ENCODE data around the gene BIRC5.

The BIRC5 gene

DNA sequence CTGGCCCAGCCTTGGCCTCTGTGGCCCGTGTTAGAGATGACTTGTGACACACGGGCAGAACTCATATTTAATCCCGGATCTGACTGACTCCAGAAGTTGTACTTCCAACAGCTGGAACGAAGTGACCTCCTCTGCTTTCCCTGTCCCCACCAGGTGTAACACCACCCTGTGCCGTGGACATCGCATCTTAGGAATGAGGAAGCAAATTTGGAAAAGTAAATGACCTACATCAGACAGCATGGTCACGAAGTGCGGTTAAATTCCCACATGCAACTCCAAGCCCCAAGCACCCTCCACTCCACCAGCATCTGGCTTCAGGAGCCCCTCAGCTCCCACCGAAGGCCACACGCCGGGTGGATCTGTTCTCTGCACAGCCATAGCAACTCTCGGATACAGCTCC lies 30.1 kb upstream of the BIRC5 start:
- DNase-seq (ENCODE audit: low read depth in 2 of 2): no peak

DNA sequence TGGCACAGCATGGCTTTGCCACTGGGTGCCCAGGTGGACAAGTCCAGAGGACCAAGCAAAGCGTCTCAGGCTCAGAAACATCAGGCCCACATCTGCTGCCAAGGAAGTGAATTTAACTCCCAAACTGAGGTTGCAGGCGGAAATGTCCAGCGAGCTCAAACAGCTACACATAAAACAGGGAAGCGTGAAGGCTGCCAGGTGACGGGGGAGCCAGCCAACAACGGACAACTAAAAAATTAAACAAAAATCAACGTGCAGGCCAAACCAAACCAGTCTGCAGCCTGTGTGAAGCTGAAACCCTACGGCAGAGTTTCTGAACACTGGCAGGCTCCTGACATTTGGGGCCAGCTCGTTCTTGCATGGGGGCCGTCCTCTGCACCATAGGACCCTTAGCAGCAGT lies 29.7 kb upstream of the BIRC5 start:
- no peak for DNase-seq (ENCODE audit: low read depth in 2 of 2)

DNA sequence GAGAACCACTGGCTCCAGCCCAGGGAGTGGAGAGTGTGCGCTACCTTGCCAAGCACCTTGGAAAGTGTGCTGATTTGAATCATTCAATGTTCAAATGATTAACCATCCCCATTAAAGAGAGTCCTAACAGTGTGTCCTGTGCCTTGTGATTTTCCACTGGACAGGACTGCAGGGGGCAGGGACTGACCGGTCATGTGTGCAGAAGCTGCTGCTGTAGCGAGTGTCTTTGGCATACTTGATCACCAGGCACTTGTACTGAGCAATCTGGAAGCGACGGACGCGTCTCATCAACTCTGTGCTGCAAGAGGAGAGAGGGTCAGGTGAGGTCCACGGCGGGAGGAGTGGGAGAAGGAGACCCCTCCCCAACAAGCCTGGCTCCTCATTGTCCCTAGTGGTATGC lies 29.2 kb upstream of the BIRC5 start:
- no peak for DNase-seq (ENCODE audit: low read depth in 2 of 2)

DNA sequence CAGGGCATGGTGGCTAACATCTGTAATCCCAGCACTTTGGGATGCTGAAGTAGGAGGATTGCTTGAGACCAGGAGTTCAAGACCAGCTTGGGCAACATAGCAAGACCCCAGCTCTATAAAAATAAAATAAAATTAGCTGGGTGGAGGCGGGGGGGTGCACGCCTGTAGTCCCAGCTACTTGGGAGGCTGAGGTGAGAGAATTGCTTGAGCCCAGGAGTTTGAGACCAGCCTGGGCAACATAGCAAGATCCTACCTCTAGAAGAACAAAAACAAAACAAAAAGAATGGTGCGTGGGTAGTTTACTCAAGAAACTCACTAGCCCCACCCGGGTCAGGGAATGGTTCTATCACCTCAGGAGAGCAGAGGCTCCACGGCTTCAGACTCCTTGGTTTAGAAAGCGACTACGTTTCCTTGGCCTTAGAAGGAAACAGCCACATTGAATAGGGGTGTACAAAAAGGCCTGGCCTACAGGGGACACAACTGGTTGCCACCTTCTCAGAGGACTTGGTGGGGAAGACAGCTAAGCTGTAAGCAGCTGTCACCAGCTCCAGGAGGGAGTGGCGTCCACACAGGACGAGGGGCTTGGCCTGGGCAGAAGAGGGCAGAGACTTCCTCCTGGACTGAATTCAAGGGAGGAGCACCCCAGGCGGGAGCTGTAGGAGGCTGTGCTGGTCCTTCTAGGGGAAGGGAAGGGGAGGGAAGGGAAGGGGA lies 27.9 kb upstream of the BIRC5 start:
- no peak for DNase-seq (ENCODE audit: low read depth in 2 of 2)

DNA sequence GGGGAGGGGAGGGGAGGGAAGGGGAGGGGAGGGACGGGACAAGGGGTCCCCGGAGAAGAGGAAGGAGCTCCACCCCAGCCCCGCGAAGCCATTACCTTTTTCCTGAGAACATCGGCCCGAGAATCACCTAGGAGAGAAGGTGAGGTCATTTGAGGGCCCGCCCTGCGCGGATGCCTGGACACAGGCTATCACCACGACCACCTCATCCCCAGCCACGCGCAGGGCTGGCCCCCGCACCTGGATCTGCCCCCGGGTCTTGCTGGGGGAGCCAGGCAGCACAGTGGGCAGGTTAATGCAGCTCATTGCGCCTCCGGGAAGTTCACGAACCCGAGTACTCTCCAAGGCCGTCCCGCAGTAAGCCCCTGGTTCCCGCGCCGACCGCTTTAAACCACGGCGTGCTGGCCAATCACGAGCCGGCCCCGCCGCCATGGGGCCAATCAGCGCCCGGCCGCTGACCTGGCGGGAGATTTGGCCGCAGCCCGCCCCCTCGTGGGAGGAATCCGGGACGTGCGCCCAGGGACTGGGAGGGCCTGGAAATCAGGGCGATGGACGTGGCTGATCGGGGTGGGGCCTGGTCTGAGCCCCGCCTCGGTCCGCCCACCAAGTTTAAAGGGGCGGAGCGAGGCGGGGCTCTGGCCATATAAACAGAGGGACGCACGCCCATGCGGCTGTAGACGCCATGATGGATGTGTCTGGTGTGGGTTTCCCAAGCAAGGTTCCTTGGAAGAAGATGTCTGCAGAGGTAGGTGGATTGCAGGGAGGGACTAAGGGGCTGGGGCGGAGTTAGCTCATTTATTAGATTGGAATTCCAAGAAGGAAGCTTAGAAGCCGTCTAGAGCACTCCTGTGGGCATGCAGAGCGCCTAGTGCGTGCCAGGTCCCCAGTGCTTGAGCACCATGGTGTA lies 27.1 kb upstream of the BIRC5 start, which contains the start of the genes AFMID and TK1:
Gene AFMID, plus strand, starts transcription at position 671 of the 904 bp plus-strand sequence. Its CDS starts 9 bp downstream, at position 680.
Gene TK1, minus strand, starts transcription at position 361 of the 904 bp plus-strand sequence. Its CDS starts 58 bp downstream, at position 303.
- DNase-seq (ENCODE audit: low read depth in 2 of 2): peak; percentile 53 to 58

DNA sequence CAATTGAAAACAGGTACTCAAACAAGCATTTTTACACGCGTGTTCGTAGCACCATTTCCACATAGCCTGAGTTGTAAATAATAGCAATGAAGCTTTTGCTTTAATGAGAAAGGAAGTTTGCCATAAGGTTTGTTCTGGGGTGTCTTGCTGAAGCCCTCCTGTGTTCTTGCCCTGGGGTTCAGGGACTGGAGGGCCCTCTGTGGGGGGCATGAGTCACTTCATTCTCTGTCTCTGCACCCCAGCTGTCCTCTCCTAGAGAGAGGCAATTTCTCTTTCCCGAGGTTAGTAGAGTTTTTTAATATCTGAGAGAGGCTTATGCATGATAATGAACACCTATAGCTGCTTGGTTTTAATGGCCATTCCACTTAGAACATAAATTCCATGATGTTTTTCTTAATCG lies 17.3 kb upstream of the BIRC5 start:
- DNase-seq (ENCODE audit: low read depth in 2 of 2): no peak

DNA sequence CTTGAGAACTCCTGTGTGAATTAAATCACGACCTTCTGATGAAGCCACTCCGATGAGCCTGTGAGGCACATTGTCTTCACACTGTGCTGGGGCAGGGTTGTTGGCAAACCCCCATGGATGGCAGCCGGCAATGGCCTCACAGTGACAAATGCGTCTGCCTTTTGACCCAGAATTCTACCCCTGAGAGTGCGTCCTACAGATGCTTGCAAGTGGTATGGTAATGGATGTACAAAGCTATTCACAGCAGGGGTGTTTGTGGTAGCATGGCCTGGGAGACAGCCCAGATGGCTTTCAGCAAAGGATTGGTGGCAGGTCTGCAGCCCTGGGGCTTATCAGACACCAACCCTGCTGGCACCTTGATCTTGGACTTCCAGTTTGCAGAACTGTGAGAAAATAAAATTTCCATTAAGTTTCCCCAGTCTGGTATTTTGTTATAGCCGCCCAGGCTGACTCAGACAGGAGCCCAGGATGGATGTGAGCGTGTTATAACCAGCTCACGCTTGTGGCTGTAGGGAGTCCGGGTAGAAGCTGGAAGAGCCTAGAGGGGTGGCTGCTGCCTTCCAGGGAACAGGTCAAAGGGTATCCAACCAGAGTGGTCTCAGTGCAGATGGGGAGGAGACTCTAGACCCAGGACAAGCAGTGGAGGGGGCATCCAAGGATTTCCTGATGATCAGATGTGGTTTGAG lies 16.8 kb upstream of the BIRC5 start:
- no peak for DNase-seq (ENCODE audit: low read depth in 2 of 2)

DNA sequence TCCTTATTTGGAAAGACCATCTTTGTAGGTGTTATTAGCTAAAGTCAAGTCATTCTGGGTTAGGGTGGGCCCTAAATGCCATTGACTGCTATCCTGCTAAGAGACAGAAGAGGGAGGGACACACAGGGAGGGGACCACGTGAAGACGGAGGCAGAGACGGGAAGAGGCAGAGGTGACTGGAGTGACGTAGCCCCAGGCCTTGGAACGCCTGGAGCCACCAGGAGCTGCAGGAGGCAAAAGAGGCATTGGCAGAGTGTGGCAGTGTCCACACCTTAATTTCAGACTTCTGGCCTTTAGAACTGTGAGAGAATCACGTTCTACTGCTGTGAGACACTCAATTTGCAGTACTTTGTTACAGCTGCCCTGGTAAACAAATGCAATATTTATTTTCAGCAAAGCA lies 13.6 kb upstream of the BIRC5 start:
- no peak for DNase-seq (ENCODE audit: low read depth in 2 of 2)

DNA sequence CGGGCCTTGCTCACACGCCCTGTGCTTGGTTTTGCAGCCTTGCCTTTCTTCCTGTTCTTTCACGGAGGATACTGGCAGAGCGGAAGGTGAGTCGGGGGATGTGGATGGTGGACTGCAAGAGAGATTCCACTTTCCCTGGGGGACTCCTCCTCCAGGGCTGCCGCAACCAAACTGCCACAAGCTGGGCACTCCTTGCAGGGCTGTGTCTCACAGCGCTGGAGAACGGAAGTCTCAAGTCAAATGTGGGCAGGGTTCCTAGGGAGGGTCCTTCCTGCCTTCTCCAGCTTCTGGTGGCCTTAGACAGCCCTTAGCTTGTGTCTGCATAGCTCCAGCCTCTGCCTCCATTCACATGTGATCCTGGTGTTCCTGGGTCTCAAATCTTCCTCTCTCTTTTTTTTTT lies 11.4 kb upstream of the BIRC5 start:
- no peak for DNase-seq (ENCODE audit: low read depth in 2 of 2)

DNA sequence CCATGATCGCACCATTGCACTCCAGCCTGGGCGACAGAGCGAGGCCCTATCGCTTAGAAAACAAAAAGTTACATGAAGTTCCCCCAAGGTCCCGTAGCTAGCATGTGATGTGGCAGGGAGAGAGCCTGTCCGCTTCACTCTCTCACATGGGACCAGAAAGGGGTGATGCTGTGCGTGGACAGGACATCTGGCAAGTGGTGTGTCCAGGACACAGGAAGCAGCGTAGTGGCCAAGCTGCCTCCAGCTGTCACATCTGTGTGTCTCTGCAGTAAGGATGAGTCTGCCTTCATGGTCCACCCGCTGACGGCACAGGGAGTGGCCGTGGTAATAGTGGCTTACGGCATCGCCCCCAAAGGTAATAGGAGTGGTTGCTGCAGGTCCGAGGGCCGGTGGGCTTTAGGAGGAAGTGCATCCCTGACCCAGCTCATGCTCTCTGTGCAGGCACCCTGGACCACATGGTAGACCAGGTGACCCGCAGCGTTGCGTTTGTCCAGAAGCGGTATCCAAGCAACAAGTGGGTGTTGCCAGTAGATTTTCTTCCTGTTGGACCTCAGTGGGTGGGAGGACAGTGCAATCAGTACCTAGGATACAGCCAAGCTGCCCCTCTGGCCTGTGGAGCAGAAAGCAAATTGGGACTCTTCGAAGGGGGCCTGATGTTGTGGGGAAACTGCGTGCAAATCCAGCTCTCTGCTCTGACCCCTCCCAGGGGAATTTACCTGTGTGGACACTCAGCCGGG lies 9.5 kb upstream of the BIRC5 start:
- no peak for DNase-seq (ENCODE audit: low read depth in 2 of 2)

DNA sequence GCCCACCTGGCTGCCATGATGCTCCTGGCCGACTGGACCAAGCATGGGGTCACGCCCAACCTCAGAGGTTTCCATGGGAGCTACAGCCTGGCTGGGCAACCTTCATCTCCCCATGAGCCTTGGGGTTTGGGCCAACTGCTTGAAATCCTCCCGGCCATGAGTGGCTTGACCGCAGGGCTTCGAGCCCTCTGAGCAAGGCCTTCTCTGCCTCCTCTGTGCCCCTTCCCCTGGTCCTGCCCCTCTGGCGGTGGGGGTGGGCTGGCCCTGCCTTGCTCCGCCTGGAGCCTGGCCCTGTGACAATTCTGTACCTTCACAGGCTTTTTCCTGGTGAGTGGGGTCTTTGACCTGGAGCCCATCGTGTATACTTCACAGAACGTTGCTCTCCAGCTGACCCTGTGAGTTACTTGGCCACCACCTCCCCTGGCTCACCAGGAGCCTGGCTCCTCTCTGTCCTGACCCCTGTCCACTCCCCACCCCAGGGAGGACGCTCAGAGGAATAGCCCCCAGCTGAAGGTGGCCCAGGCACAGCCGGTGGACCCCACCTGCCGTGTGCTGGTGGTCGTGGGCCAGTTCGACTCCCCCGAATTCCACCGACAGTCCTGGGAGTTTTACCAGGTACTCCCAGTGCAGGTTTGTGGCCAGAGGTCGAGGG lies 8.8 kb upstream of the BIRC5 start:
- no peak for DNase-seq (ENCODE audit: low read depth in 2 of 2)

DNA sequence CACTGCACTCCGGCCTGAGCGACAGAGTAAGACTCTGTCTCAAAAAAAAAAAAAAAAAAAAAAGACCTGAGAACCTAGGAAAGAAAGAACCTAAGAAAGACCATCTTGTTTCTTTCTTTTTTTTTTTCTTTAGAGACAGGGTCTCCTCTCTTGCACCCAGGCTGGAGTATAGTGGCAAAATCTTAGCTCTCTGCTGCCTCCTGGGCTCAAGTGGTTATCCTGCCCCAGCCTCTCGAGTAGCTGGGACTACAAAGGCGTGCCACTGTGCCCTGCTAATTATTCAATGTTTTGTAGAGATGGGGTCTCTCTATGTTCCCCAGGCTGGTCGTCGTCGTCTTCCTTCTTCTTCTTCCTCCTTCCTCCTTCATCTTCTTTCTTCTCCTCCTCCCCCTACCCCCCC lies 7.8 kb upstream of the BIRC5 start:
- no peak for DNase-seq (ENCODE audit: low read depth in 2 of 2)

DNA sequence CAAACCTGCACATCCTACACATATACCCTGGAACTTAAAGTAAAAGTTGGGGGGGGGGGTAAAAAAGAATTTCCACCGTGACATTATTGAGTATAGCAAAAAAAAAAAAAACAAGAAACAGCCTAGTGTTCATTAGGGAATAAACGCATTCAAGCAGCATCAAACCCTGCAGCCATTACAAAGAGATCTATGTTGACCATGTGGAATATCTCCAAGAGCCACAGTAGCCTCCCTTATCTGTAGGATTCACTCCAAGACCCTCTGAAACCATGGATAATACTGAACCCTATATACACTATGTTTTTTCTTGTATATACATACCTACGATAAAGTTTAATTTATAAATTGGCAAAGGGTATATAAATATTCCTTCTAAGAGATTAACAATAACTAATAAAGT lies 5.6 kb upstream of the BIRC5 start:
- DNase-seq (ENCODE audit: low read depth in 2 of 2): no peak

DNA sequence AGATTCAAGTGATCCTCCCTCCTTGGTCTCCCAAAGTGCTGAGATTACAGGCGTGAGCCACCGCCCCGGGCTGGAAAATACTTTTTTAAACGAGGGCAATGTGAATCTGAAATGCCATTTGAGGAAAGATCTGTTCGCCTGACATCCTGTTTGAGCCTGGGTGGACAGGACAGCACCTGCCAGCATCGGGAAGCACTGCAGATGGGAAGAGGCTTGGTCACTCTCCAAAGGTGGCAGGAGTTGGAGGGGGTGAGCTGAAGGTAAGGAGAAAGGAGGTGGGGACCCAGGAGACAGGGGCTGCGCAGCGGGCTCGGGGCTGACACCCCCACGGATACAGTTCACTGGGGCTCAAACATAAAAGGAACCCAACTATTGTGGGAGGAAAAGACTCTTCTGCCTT lies 3.9 kb upstream of the BIRC5 start:
- DNase-seq (ENCODE audit: low read depth in 2 of 2): no peak

DNA sequence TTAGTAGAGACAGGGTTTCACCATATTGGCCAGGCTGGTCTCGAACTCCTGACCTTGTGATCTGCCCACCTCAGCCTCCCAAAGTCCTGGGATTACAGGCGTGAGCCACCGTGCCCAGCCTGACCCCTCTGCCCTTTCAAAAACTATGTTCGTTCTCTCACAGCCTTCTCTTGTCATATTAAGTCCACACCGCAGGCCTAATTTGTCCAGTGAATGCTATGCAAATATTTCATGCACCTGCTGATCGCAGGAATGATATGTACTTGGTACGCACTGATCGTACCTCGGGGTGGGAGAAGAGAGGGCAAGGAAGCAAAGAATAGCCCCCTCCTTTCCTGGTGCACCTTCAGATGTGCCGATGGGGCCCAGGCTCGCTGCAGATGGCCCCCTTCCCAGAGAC lies 3.0 kb upstream of the BIRC5 start:
- DNase-seq (ENCODE audit: low read depth in 2 of 2): no peak

DNA sequence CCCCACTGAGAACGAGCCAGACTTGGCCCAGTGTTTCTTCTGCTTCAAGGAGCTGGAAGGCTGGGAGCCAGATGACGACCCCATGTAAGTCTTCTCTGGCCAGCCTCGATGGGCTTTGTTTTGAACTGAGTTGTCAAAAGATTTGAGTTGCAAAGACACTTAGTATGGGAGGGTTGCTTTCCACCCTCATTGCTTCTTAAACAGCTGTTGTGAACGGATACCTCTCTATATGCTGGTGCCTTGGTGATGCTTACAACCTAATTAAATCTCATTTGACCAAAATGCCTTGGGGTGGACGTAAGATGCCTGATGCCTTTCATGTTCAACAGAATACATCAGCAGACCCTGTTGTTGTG lies 631 bp downstream of the BIRC5 start:
- DNase-seq (ENCODE audit: low read depth in 2 of 2): no peak

DNA sequence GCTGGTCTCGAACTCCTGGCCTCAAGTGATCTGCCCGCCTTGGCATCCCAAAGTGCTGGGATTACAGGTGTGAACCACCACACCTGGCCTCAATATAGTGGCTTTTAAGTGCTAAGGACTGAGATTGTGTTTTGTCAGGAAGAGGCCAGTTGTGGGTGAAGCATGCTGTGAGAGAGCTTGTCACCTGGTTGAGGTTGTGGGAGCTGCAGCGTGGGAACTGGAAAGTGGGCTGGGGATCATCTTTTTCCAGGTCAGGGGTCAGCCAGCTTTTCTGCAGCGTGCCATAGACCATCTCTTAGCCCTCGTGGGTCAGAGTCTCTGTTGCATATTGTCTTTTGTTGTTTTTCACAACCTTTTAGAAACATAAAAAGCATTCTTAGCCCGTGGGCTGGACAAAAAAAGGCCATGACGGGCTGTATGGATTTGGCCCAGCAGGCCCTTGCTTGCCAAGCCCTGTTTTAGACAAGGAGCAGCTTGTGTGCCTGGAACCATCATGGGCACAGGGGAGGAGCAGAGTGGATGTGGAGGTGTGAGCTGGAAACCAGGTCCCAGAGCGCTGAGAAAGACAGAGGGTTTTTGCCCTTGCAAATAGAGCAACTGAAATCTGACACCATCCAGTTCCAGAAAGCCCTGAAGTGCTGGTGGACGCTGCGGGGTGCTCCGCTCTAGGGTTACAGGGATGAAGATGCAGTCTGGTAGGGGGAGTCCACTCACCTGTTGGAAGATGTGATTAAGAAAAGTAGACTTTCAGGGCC lies 5.5 kb downstream of the BIRC5 start:
- DNase-seq (ENCODE audit: low read depth in 2 of 2): no peak

DNA sequence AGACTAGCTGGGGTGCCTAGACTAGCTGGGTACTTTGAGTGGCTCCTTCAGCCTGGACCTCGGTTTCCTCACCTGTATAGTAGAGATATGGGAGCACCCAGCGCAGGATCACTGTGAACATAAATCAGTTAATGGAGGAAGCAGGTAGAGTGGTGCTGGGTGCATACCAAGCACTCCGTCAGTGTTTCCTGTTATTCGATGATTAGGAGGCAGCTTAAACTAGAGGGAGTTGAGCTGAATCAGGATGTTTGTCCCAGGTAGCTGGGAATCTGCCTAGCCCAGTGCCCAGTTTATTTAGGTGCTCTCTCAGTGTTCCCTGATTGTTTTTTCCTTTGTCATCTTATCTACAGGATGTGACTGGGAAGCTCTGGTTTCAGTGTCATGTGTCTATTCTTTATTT lies 9.0 kb downstream of the BIRC5 start:
- no peak for DNase-seq (ENCODE audit: low read depth in 2 of 2)

DNA sequence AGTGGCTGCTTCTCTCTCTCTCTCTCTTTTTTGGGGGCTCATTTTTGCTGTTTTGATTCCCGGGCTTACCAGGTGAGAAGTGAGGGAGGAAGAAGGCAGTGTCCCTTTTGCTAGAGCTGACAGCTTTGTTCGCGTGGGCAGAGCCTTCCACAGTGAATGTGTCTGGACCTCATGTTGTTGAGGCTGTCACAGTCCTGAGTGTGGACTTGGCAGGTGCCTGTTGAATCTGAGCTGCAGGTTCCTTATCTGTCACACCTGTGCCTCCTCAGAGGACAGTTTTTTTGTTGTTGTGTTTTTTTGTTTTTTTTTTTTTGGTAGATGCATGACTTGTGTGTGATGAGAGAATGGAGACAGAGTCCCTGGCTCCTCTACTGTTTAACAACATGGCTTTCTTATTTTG lies 9.7 kb downstream of the BIRC5 start:
- DNase-seq (ENCODE audit: low read depth in 2 of 2): no peak

DNA sequence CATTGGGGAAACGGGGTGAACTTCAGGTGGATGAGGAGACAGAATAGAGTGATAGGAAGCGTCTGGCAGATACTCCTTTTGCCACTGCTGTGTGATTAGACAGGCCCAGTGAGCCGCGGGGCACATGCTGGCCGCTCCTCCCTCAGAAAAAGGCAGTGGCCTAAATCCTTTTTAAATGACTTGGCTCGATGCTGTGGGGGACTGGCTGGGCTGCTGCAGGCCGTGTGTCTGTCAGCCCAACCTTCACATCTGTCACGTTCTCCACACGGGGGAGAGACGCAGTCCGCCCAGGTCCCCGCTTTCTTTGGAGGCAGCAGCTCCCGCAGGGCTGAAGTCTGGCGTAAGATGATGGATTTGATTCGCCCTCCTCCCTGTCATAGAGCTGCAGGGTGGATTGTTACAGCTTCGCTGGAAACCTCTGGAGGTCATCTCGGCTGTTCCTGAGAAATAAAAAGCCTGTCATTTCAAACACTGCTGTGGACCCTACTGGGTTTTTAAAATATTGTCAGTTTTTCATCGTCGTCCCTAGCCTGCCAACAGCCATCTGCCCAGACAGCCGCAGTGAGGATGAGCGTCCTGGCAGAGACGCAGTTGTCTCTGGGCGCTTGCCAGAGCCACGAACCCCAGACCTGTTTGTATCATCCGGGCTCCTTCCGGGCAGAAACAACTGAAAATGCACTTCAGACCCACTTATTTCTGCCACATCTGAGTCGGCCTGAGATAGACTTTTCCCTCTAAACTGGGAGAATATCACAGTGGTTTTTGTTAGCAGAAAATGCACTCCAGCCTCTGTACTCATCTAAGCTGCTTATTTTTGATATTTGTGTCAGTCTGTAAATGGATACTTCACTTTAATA lies 10.4 kb downstream of the BIRC5 start:
- DNase-seq (ENCODE audit: low read depth in 2 of 2): no peak
